Breast epithelium (tissue), 4 donors: ENCODE results near the gene CEP112. TPM values are rescaled to one million over a fixed set of nuclear protein-coding genes. Genes with fewer than 3 reads are reported as not detected.

Experiments
- DNase-seq, 2 donors: peaks; one replicate each; pipeline ENCODE4 v3.0.0-alpha.2; 2019; ENCODE audit warnings: low spot score in 2 of 2
- H3K27ac ChIP-seq, 2 donors: fragments of 200-600 bp; sonication (generic) in 1 of 2; one replicate each; pipeline ENCODE4 v1.5.1; 2016 to 2019; ENCODE audit warnings: mild to moderate bottlenecking in 1 of 2
- H3K27me3 ChIP-seq, 2 donors: fragments of 200-600 bp; sonication (generic) in 1 of 2; one replicate each; pipeline versions ENCODE4 v1.5.1 to v1.6.0; 2017 to 2019; ENCODE audit warnings: control low read depth in 1 of 2, mild to moderate bottlenecking in 1 of 2
- H3K36me3 ChIP-seq: fragments of 200-600 bp; one replicate; pipeline ENCODE4 v1.5.1; 2019
- H3K4me1 ChIP-seq, 2 donors: fragments of 200-600 bp; sonication (generic); one replicate each; pipeline ENCODE4 v1.5.1; 2016 to 2019; ENCODE audit warnings: control low read depth in 1 of 2
- H3K4me3 ChIP-seq, 3 donors: fragments of 200-600 bp; sonication (generic); 1 replicate in 2 of 3; 2 replicates in 1 of 3; pipeline ENCODE4 v1.5.1; 2016 to 2019; ENCODE audit warnings: mild to moderate bottlenecking in 3 of 3, moderate library complexity in 2 of 3
- H3K9me3 ChIP-seq, 2 donors: fragments of 200-600 bp; sonication (generic) in 1 of 2; one replicate each; pipeline ENCODE4 v1.5.1; 2016 to 2019; ENCODE audit warnings: control low read depth in 1 of 2
- CTCF ChIP-seq, 3 donors: fragments of 450-650 bp; IDR thresholded peaks; one replicate each; pipeline ENCODE4 v1.5.1; 2016 to 2017; ENCODE audit warnings: antibody characterized with exemption in 3 of 3, mild to moderate bottlenecking in 3 of 3, moderate library complexity in 3 of 3
- POLR2A ChIP-seq: fragments of 450-650 bp; IDR thresholded peaks from one replicate; pipeline ENCODE4 v1.6.1; 2016; ENCODE audit warnings: antibody characterized with exemption, mild to moderate bottlenecking, moderate library complexity
- POLR2AphosphoS5 ChIP-seq, 3 donors: sonication (generic); formaldehyde crosslinking; IDR thresholded peaks; one replicate each; pipeline ENCODE4 v1.6.1; 2017; ENCODE audit warnings: antibody characterized with exemption in 3 of 3
- intact Hi-C: fragments of 100-400 bp; cut with DNase I; formaldehyde crosslinking; loops from one replicate; pipeline ENCODE4 v1.15.1; 2023; ENCODE audit warnings: low total_unique reads
- total RNA-seq, 3 donors: library from RNA; depleted of rRNA; stranded (reverse); fragments of >200 nt; gene quantifications; one replicate each; pipeline ENCODE4 v1.1.0, GENCODE V29; 2016

CEP112 gene
- total RNA-seq, 3 donors from 2014 or later, result 12.9 to 27.2 (median 18.0) TPM

GRCh38 chr17:65893692-65894279 is 298.1 kb downstream of the CEP112 start:
- Histone ChIP-seq H3K9me3 (no peaks in the 10 kb centered on the region), H3K27me3 (no peaks in the 10 kb centered on the region), H3K4me3 (no peak overlapping the region), H3K36me3 (no peaks in the 10 kb centered on the region), H3K4me1 (no peaks in the 10 kb centered on the region), H3K27ac (no peak overlapping the region)
- DNase-seq, result no peak
- intact Hi-C loops, result no loop called here
- TF ChIP-seq POLR2AphosphoS5 (IDR thresholded peaks at IDR 0.05), result no peak

GRCh38 chr17:65892912-65893377 is 299.0 kb downstream of the CEP112 start:
- TF ChIP-seq CTCF (IDR thresholded peaks at IDR 0.05), result no peak
- no peak for TF ChIP-seq POLR2A
- TF ChIP-seq POLR2AphosphoS5 (IDR thresholded peaks at IDR 0.05), result no peak
- Histone ChIP-seq H3K36me3 (no peaks in the 10 kb centered on the region), H3K27ac (no peak overlapping the region), H3K4me1 (no peaks in the 10 kb centered on the region), H3K4me3 (no peak overlapping the region), H3K27me3 (no peaks in the 10 kb centered on the region), H3K9me3 (no peaks in the 10 kb centered on the region)
- intact Hi-C loops, result no loop called here
- DNase-seq, result no peak

GRCh38 chr17:65891231-65891735 is 300.6 kb downstream of the CEP112 start:
- H3K4me3 ChIP-seq, result no peak overlapping the region
- DNase-seq, result no peak
- intact Hi-C loops, result no loop called here
- H3K9me3 ChIP-seq, result no peaks in the 10 kb centered on the region
- TF ChIP-seq POLR2A (no peak), CTCF (IDR thresholded peaks at IDR 0.05) (no peak), POLR2AphosphoS5 (IDR thresholded peaks at IDR 0.05) (no peak)
- no peak overlapping the region for H3K27ac ChIP-seq
- no peaks in the 10 kb centered on the region for H3K27me3 ChIP-seq
- no peaks in the 10 kb centered on the region for H3K4me1 ChIP-seq
- H3K36me3 ChIP-seq, result no peaks in the 10 kb centered on the region

- no peak overlapping the region for H3K27ac ChIP-seq
- no peaks in the 10 kb centered on the region for H3K27me3 ChIP-seq
- intact Hi-C loops, result no loop called here
- H3K4me3 ChIP-seq, result no peak overlapping the region
- DNase-seq, result no peak
- no peaks in the 10 kb centered on the region for H3K9me3 ChIP-seq
- H3K36me3 ChIP-seq, result no peaks in the 10 kb centered on the region
- H3K4me1 ChIP-seq, result no peaks in the 10 kb centered on the region
- TF ChIP-seq POLR2AphosphoS5 (IDR thresholded peaks at IDR 0.05), result no peak
- no peak for TF ChIP-seq POLR2A
- TF ChIP-seq CTCF (IDR thresholded peaks at IDR 0.05), result no peak
These were observed 303.3 kb downstream of the CEP112 start for GRCh38 chr17:65888649-65889048.

- Histone ChIP-seq H3K27ac (no peak overlapping the region), H3K9me3 (no peaks in the 10 kb centered on the region), H3K27me3 (no peaks in the 10 kb centered on the region), H3K4me3 (no peak overlapping the region), H3K36me3 (no peaks in the 10 kb centered on the region), H3K4me1 (no peaks in the 10 kb centered on the region)
- TF ChIP-seq CTCF (IDR thresholded peaks at IDR 0.05), result no peak
- TF ChIP-seq POLR2AphosphoS5 (IDR thresholded peaks at IDR 0.05), result no peak
- TF ChIP-seq POLR2A, result no peak
- intact Hi-C loops, result no loop called here
- DNase-seq, result no peak
These were observed 305.4 kb downstream of the CEP112 start for GRCh38 chr17:65886315-65887245.
